HFF-Myc (cell line): ENCODE data around the gene PLCB1.

Experiments used
- DNase-seq: peaks from one replicate; pipeline ENCODE4 v3.0.0-alpha.2; 2011; ENCODE audit warnings: low read depth; ENCODE audit errors: extremely low read depth
- H3K4me3 ChIP-seq: replicated peaks from 2 replicates; pipeline ENCODE4 v1.5.1; 2011; ENCODE audit warnings: low read depth, mild to moderate bottlenecking, control low read depth, low read length
- TF ChIP-seq, protein P1 (sequence below): IDR thresholded peaks from 2 replicates; pipeline ENCODE4 v1.5.1; 2012; ENCODE audit warnings: mild to moderate bottlenecking, low read depth, low read length, control low read depth; ENCODE audit errors: missing control alignments

The PLCB1 gene

DNA sequence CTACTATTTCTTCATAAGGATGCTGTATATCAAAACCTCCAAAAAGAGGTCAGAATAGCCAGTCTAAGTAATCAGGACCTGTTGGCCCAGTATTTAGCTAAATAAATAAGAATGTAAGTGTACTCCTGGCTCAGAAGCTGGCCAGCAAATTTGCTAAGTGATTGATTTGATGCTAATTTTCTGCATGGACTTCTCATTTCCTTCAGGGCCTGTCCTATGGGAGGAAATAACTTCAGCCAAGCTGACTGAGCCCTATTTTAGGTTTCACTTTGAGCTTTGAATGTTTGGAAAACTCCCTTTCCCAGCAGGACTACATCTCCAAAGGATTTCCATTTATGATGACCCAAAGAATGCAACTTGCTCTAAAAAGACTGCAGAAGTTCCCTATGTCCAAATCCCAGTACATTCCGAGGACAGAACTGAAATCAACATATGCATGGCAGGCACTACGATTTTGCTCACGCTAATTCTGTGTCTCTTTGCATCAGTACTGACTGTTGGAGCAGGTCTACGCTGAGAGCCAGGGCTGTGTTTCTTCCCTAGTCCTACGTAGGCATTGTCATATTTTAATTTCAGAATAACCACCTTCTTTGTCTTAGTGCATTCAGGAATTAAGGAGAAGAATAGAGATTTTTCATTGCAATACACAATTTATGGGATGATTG is 495.4 kb downstream of the PLCB1 start:
- H3K4me3 ChIP-seq = no peak overlapping the region
- no peak for DNase-seq
- TF ChIP-seq, protein P1, sequence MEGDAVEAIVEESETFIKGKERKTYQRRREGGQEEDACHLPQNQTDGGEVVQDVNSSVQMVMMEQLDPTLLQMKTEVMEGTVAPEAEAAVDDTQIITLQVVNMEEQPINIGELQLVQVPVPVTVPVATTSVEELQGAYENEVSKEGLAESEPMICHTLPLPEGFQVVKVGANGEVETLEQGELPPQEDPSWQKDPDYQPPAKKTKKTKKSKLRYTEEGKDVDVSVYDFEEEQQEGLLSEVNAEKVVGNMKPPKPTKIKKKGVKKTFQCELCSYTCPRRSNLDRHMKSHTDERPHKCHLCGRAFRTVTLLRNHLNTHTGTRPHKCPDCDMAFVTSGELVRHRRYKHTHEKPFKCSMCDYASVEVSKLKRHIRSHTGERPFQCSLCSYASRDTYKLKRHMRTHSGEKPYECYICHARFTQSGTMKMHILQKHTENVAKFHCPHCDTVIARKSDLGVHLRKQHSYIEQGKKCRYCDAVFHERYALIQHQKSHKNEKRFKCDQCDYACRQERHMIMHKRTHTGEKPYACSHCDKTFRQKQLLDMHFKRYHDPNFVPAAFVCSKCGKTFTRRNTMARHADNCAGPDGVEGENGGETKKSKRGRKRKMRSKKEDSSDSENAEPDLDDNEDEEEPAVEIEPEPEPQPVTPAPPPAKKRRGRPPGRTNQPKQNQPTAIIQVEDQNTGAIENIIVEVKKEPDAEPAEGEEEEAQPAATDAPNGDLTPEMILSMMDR = no peak

DNA sequence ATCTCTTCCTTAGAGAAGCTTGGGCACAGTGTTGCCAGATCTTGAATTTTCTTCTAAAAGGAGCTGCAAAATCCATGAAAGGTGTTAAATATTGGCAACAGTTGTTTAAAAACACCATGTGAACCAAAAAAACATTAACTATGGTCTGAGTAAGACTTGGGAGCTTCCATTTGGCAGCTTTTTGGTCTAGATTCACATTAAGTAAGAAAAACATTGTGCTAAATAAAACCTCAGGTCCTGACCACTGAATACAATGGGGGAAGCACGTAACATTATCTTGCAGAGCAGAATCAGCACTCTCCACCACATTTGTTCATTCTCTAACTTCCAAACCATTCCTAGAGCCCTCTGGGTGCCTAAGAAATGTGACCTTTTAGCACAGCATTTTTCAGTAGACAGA is 499.2 kb downstream of the PLCB1 start:
- TF ChIP-seq, protein P1 = no peak
- no peak overlapping the region for H3K4me3 ChIP-seq
- no peak for DNase-seq

DNA sequence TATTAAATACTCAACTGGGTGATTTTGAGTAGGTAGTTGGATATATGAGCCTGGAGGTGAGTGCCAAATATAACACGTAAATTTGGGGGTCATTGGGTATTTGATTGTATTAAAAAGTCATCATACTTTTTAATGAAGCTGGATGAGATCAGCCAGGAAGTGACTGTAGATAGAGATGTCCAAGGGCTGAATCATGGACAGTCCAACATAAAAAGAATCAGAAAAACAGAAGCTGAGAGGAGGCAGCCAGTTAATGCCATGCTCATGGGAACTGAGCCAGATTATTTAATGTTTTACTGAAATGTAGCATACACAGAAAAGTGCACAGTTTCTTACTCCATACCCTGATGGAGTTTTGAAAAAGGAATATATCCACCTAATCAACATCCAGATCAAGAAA is 501.3 kb downstream of the PLCB1 start:
- no peak overlapping the region for H3K4me3 ChIP-seq
- TF ChIP-seq, protein P1 = no peak
- no peak for DNase-seq

DNA sequence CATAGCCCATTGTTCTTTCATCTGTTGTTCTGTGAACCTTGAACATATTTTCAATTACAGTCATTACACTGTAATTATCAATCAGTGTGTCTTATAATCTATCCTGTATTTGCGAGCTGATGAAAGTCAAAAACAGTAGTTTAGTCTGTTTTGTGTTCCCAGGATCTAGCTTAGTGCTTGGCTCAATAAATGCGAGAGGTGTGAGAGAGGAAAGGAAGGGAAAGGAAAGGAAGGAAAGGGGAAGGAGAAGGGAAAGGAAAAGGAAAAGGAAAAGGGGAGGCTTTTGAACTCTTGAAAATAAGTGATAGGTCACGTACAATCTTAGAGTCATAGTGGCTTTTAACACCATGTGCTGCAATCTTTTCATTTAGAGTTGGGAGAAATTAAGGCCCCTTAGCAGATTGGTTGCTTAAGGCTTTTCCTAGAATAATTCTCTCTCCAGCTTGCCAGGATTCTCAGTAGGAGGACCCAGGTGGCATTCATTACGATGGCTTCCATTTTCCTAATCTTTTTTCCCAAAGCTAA is 503.0 kb downstream of the PLCB1 start:
- no peak overlapping the region for H3K4me3 ChIP-seq
- TF ChIP-seq, protein P1 = no peak
- DNase-seq = no peak

DNA sequence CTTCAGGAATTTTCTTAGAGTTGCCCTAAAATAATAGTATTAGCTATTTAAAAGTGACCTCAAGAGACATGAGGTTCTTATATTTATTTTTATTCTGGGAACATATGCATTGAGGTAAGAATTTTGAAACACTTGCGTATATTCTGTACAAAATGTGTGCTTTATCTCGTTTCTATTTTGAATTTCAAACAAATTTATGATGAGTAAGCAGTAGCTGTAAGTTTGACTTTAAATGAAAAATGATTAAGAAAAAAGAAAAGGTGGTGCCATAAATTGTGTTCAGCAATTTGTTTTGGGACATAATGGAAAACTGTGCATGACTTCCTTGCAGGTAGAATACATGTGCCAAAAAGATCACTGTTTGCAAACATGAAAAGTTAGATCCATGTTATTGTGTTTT is 503.8 kb downstream of the PLCB1 start:
- TF ChIP-seq, protein P1 = no peak
- H3K4me3 ChIP-seq = no peak overlapping the region
- no peak for DNase-seq

DNA sequence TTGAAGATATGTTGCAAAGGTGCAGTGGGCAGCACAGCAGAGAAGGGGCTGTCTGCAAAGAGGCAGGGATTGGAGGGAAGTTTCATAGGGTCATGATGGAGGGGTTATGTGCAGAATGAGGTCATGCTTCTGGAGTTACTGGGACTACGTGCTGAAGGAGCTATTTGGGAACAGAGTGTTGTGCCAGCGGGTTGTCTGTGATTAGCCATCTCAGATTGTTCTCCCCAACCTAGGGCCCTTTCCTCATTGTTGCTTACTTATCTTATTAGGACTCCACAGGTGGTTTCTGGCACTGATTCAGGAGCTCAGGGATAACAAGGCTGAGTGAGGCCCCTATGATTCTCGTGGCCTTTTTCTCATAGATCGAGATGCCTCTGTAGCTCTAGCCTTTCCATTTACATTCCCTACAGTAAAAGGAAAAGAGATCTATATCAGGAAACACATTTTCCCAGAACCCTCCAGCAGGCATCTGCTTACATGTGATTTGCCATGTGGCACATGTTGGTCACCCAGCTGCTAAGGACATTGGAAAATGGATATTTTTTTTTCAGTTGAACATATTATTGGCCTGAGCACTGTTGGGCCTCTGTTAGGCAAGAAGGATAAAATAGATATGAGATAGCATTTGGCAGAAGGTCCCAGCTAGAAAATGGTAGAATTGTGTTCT is 507.2 kb downstream of the PLCB1 start:
- no peak for DNase-seq
- TF ChIP-seq, protein P1 = no peak
- H3K4me3 ChIP-seq = no peak overlapping the region

DNA sequence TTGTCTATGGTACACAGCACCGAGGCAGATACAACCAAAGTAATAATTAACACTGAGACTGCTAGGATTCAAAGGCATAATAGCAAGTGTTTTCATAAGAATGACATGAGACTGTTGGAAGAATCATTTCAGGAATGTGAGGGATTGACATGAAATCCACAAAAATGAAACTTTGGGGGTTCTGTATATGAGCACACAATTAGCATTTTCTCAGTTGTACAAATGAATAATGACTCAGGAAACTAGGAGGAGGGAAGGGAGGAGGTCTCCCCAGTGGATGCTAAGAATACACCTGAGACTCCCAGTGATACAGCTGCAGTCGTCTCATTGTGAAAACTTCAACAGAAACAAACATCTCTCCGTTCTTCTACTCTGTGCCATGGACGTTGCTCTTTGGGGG is 508.4 kb downstream of the PLCB1 start:
- DNase-seq = no peak
- TF ChIP-seq, protein P1 = no peak
- H3K4me3 ChIP-seq = no peak overlapping the region
